Epithelial cell of proximal tubule (primary cell): ENCODE data around the gene LTBP3. TPM values are rescaled to one million over a fixed set of nuclear protein-coding genes. Genes with fewer than 3 reads are reported as not detected.

Experiments
- DNase-seq: peaks from one replicate; pipeline ENCODE4 v3.0.0-alpha.2; 2011; ENCODE audit warnings: low read depth
- H3K4me3 ChIP-seq: 2 replicates; pipeline ENCODE4 v1.5.1; 2011; ENCODE audit warnings: low read depth, mild to moderate bottlenecking, low read length
- CTCF ChIP-seq: conservative IDR thresholded peaks from 2 replicates; pipeline ENCODE4 v1.5.1; 2012; ENCODE audit warnings: low read depth, mild to moderate bottlenecking, low read length
- total RNA-seq: library from RNA; depleted of rRNA; stranded (reverse); fragments of >200 nt; gene quantifications from 2 replicates; pipeline ENCODE4 v1.2.3, GENCODE V29; 2015

The LTBP3 gene
- total RNA-seq, 1 donor from 2014 or later: 102 TPM

- peak; percentile 71 for DNase-seq
- TF ChIP-seq CTCF: no peak
Measured at GRCh38 chr11:65506290-65506771, 51.8 kb downstream of the LTBP3 start.

GRCh38 chr11:65505466-65506289 lies 52.5 kb downstream of the LTBP3 start:
- no peak for TF ChIP-seq CTCF
- no peak for DNase-seq
- peak overlapping the region; percentile 97 for H3K4me3 ChIP-seq

More at GRCh38 chr11:65506290-65506771, 51.8 kb downstream of the LTBP3 start:
- H3K4me3 ChIP-seq: peak overlapping the region; percentile 97

GRCh38 chr11:65504674-65505465 lies 53.3 kb downstream of the LTBP3 start:
- DNase-seq: no peak
- TF ChIP-seq CTCF: no peak
- H3K4me3 ChIP-seq: peak overlapping the region; percentile 97

- TF ChIP-seq CTCF: no peak
- no peak for DNase-seq
- H3K4me3 ChIP-seq: peak overlapping the region; percentile 97
Measured at GRCh38 chr11:65503949-65504673, 54.0 kb downstream of the LTBP3 start.

- H3K4me3 ChIP-seq: peak overlapping the region; percentile 97
- no peak for TF ChIP-seq CTCF
- DNase-seq: no peak
Measured at GRCh38 chr11:65503368-65503948, 54.7 kb downstream of the LTBP3 start.
